CD4-positive, alpha-beta T cell (primary cell): Measurements from ENCODE around the gene NKIRAS2. TPM values are rescaled to one million over a fixed set of nuclear protein-coding genes. Genes with fewer than 3 reads are reported as not detected.
A peak's percentile ranks its signal among the peaks of the same experiment; 100 is the strongest.

Source experiments
- ATAC-seq: fragments of 200-7000 bp; cut with Tn5 transposase; one replicate; pipeline ENCODE4 v1.10.0; 2022; ENCODE audit warnings: mild to moderate bottlenecking; ENCODE audit not compliant: poor library complexity
- CTCF ChIA-PET: fragments of 350-600 bp; sonication (Branson Sonifier 250); formaldehyde crosslinking; loops from one replicate; lab custom pipeline; 2021; ENCODE audit warnings: antibody characterized with exemption, inconsistent platforms; lab: Charles Lee
- POLR2A ChIA-PET: fragments of 350-600 bp; sonication (Branson Sonifier 250); formaldehyde crosslinking; loops from one replicate; lab custom pipeline; 2021; ENCODE audit warnings: antibody characterized with exemption, inconsistent platforms; lab: Charles Lee
- DNase-seq, 14 experiments: peaks; one replicate each; pipeline ENCODE4 v3.0.0-alpha.2; 2013 to 2020; ENCODE audit warnings: mixed read lengths in 2 of 14
- H3K27ac ChIP-seq, 2 donors: one replicate each; pipeline versions ENCODE4 v1.5.1 to v1.7.0; 2013; ENCODE audit warnings: low read length in 2 of 2, low read depth in 1 of 2, mild to moderate bottlenecking in 1 of 2
- H3K27me3 ChIP-seq, 2 experiments: 1 replicate in 1 of 2; 2 replicates in 1 of 2; pipeline versions ENCODE4 v1.6.1 to v1.7.0; 2013; ENCODE audit warnings: low read length in 2 of 2, control low read depth in 1 of 2, mild to moderate bottlenecking in 1 of 2, moderate library complexity in 1 of 2; ENCODE audit not compliant: insufficient read depth in 2 of 2, control insufficient read depth in 1 of 2
- H3K36me3 ChIP-seq: one replicate; pipeline ENCODE4 v1.6.1; 2013; ENCODE audit warnings: low read length, control low read depth; ENCODE audit not compliant: insufficient read depth
- H3K4me1 ChIP-seq: one replicate; pipeline ENCODE4 v1.6.1; 2013; ENCODE audit warnings: low read length, control low read depth; ENCODE audit not compliant: insufficient read depth
- H3K4me3 ChIP-seq: one replicate; pipeline ENCODE4 v1.5.1; 2013; ENCODE audit warnings: mild to moderate bottlenecking, low read length, moderate library complexity
- H3K9me3 ChIP-seq, 2 experiments: 1 replicate in 1 of 2; 2 replicates in 1 of 2; pipeline versions ENCODE4 v1.6.1 to v1.7.0; 2013; ENCODE audit warnings: low read length in 2 of 2, mild to moderate bottlenecking in 2 of 2, control low read depth in 1 of 2, moderate library complexity in 1 of 2; ENCODE audit not compliant: control insufficient read depth in 1 of 2, insufficient read depth in 1 of 2
- H3K27ac Mint-ChIP-seq: one replicate; pipeline ENCODE4 v1.8.0; 2020; ENCODE audit warnings: mixed read lengths
- H3K27me3 Mint-ChIP-seq: one replicate; pipeline ENCODE4 v1.8.0; 2021; ENCODE audit warnings: mixed read lengths
- H3K36me3 Mint-ChIP-seq: one replicate; pipeline ENCODE4 v1.8.0; 2021; ENCODE audit warnings: low read depth, mixed read lengths
- H3K4me1 Mint-ChIP-seq: one replicate; pipeline ENCODE4 v1.8.0; 2021; ENCODE audit warnings: low read depth, mixed read lengths
- H3K4me3 Mint-ChIP-seq: one replicate; pipeline ENCODE4 v1.8.0; 2020; ENCODE audit warnings: mild to moderate bottlenecking, mixed read lengths
- H3K9me3 Mint-ChIP-seq: one replicate; pipeline ENCODE4 v1.8.0; 2020; ENCODE audit warnings: mixed read lengths
- CTCF ChIP-seq: fragments of 200-600 bp; IDR thresholded peaks from one replicate; pipeline ENCODE4 v1.8.0; 2022; ENCODE audit warnings: antibody characterized with exemption, mild to moderate bottlenecking
- intact Hi-C, 2 experiments: fragments of 100-400 bp; cut with DNase I in 1 of 2; cut with micrococcal nuclease in 1 of 2; formaldehyde crosslinking; loops; one replicate each; pipeline versions ENCODE4 v1.15.1 to v1.9.0; 2023 to 2025; cut with DNase I, micrococcal nuclease
- total RNA-seq, 174 experiments: library from RNA in 2 of 174; stranded (reverse) in 2 of 174; gene quantifications; one replicate each; pipeline ENCODE4 v1.2.3 and lab custom pipeline; 2021 to 2026

The NKIRAS2 gene
- total RNA-seq, 2 experiments from 2014 or later, result 12.5 to 12.9 TPM

GRCh38 chr17:42001729-42002128 lies 18.2 kb upstream of the NKIRAS2 start:
- H3K9me3 Mint-ChIP-seq, result no peaks in the 10 kb centered on the region

GRCh38 chr17:42002175-42002791 lies 17.6 kb upstream of the NKIRAS2 start:
- ChIA-PET CTCF (no interaction called here), POLR2A (interaction anchor here (1.0 to 1.2 kb wide), 2 partner anchors 14 to 15 kb away, joined by 3 to 4 read pairs; partner anchors contain the start of gene DNAJC7)
- ATAC-seq, result no peak
- no peaks in the 10 kb centered on the region for H3K27me3 Mint-ChIP-seq
- H3K4me1 ChIP-seq, result peaks cover 7% of the 10 kb centered on the region
- H3K27ac ChIP-seq, result no peak overlapping the region
- H3K27me3 ChIP-seq, result no peaks in the 10 kb centered on the region
- no peak overlapping the region for H3K4me3 Mint-ChIP-seq
- no peak overlapping the region for H3K4me3 ChIP-seq
- DNase-seq, result no peak
- intact Hi-C loops, result no loop called here
- H3K9me3 ChIP-seq, result no peaks in the 10 kb centered on the region
- peaks cover 15% of the 10 kb centered on the region for H3K4me1 Mint-ChIP-seq
- peak overlapping the region; percentile 44 for H3K27ac Mint-ChIP-seq
- peaks cover 59% of the 10 kb centered on the region for H3K36me3 ChIP-seq
- TF ChIP-seq CTCF, result no peak
- peaks cover 69% of the 10 kb centered on the region for H3K36me3 Mint-ChIP-seq
- H3K9me3 Mint-ChIP-seq, result no peaks in the 10 kb centered on the region

More at GRCh38 chr17:42001729-42002128, 18.2 kb upstream of the NKIRAS2 start:
- CTCF ChIA-PET, result no interaction called here
- H3K4me3 ChIP-seq, result no peak overlapping the region
- no peak for TF ChIP-seq CTCF
- H3K36me3 ChIP-seq, result peaks cover 64% of the 10 kb centered on the region
- no peaks in the 10 kb centered on the region for H3K27me3 Mint-ChIP-seq
- POLR2A ChIA-PET, result no interaction called here
- ATAC-seq (no peak), DNase-seq (no peak)
- H3K9me3 ChIP-seq, result no peaks in the 10 kb centered on the region
- H3K4me1 ChIP-seq, result peaks cover 4% of the 10 kb centered on the region
- no peak overlapping the region for H3K27ac Mint-ChIP-seq
- no peak overlapping the region for H3K27ac ChIP-seq
- H3K4me1 Mint-ChIP-seq, result peaks cover 11% of the 10 kb centered on the region
- no peak overlapping the region for H3K4me3 Mint-ChIP-seq
- intact Hi-C loops, result no loop called here
- no peaks in the 10 kb centered on the region for H3K27me3 ChIP-seq
- H3K36me3 Mint-ChIP-seq, result peaks cover 71% of the 10 kb centered on the region

GRCh38 chr17:42002792-42003301 lies 17.0 kb upstream of the NKIRAS2 start:
- Mint-ChIP-seq H3K36me3 (peaks cover 66% of the 10 kb centered on the region), H3K4me3 (no peak overlapping the region), H3K9me3 (no peaks in the 10 kb centered on the region), H3K27me3 (no peaks in the 10 kb centered on the region), H3K4me1 (peaks cover 16% of the 10 kb centered on the region), H3K27ac (peak overlapping the region; percentile 44)
- TF ChIP-seq CTCF, result no peak
- H3K27ac ChIP-seq, result no peak overlapping the region
- CTCF ChIA-PET, result no interaction called here
- ATAC-seq (no peak), DNase-seq (no peak)
- no peaks in the 10 kb centered on the region for H3K27me3 ChIP-seq
- POLR2A ChIA-PET, result interaction anchor here (1.0 to 1.2 kb wide), 2 partner anchors 13 to 15 kb away, joined by 3 to 4 read pairs; partner anchors contain the start of gene DNAJC7
- peaks cover 7% of the 10 kb centered on the region for H3K4me1 ChIP-seq
- H3K36me3 ChIP-seq, result peaks cover 53% of the 10 kb centered on the region
- no peak overlapping the region for H3K4me3 ChIP-seq
- intact Hi-C loops, result no loop called here
- no peaks in the 10 kb centered on the region for H3K9me3 ChIP-seq
